Measurements from ENCODE around the gene TRMT11.
A peak's percentile ranks its signal among the peaks of the same experiment; 100 is the strongest.
"Not testable (repeated sequence)": the region's sequence is repeated elsewhere in the genome, so short reads cannot be mapped to it uniquely, and the experiment has no call there.

Gene TRMT11

GRCh38 chr6:125994670-125995488 lies 8.5 kb downstream of the TRMT11 start:
- no peak for DNase-seq (ENCODE audit: low spot score)

GRCh38 chr6:125995972-125996580 lies 9.7 kb downstream of the TRMT11 start:
- DNase-seq (ENCODE audit: low spot score): peak; percentile 73

GRCh38 chr6:126002755-126003679 lies 16.7 kb downstream of the TRMT11 start:
- DNase-seq (ENCODE audit: low spot score): no peak

GRCh38 chr6:126007800-126008199 lies 21.5 kb downstream of the TRMT11 start:
- no peak for DNase-seq (ENCODE audit: low spot score)

- DNase-seq (ENCODE audit: low spot score): no peak
These were observed 23.7 kb downstream of the TRMT11 start for GRCh38 chr6:126010040-126010439.

- DNase-seq (ENCODE audit: low spot score): peak; percentile 7
These were observed 29.5 kb downstream of the TRMT11 start for GRCh38 chr6:126015863-126016262.

- DNase-seq (ENCODE audit: low spot score): no peak
These were observed 30.3 kb downstream of the TRMT11 start for GRCh38 chr6:126016591-126016990.

- DNase-seq (ENCODE audit: low spot score): no peak
These were observed 31.3 kb downstream of the TRMT11 start for GRCh38 chr6:126017668-126018067.

- no peak for DNase-seq (ENCODE audit: low spot score)
These were observed 34.1 kb downstream of the TRMT11 start for GRCh38 chr6:126020305-126021050.

GRCh38 chr6:126023474-126023873 lies 37.1 kb downstream of the TRMT11 start:
- not testable (repeated sequence) for DNase-seq (ENCODE audit: low spot score)

- DNase-seq (ENCODE audit: low spot score): no peak
These were observed 39.7 kb downstream of the TRMT11 start for GRCh38 chr6:126026001-126026400.

GRCh38 chr6:126027601-126028000 lies 41.3 kb downstream of the TRMT11 start:
- DNase-seq (ENCODE audit: low spot score): peak; percentile 8

GRCh38 chr6:126030045-126030444 lies 43.7 kb downstream of the TRMT11 start:
- no peak for DNase-seq (ENCODE audit: low spot score)

- peak; percentile 78 for DNase-seq (ENCODE audit: low spot score)
These were observed 47.4 kb downstream of the TRMT11 start for GRCh38 chr6:126033696-126034095.

GRCh38 chr6:126034656-126035055 lies 48.3 kb downstream of the TRMT11 start:
- DNase-seq (ENCODE audit: low spot score): no peak

- DNase-seq (ENCODE audit: low spot score): no peak
These were observed 49.4 kb downstream of the TRMT11 start for GRCh38 chr6:126035764-126036163.

- no peak for DNase-seq (ENCODE audit: low spot score)
These were observed 51.9 kb downstream of the TRMT11 start for GRCh38 chr6:126038234-126038633.

- DNase-seq (ENCODE audit: low spot score): peak; percentile 14
These were observed 52.9 kb downstream of the TRMT11 start for GRCh38 chr6:126039284-126039683.

GRCh38 chr6:126040394-126040793 lies 54.1 kb downstream of the TRMT11 start:
- no peak for DNase-seq (ENCODE audit: low spot score)

- DNase-seq (ENCODE audit: low spot score): peak; percentile 65
These were observed 54.5 kb downstream of the TRMT11 start for GRCh38 chr6:126040826-126041225.

- no peak for DNase-seq (ENCODE audit: low spot score)
These were observed 55.2 kb downstream of the TRMT11 start for GRCh38 chr6:126041516-126041915.

GRCh38 chr6:126042001-126042419 lies 55.7 kb downstream of the TRMT11 start:
- no peak for DNase-seq (ENCODE audit: low spot score)
